SH-SY5Y (cell line): ENCODE measurements around the gene REN.

Experiments used
- GATA2 ChIP-seq: IDR thresholded peaks from 2 replicates; pipeline ENCODE4 v1.6.1; 2011; ENCODE audit warnings: mild to moderate bottlenecking, low read depth, low read length
- GATA3 ChIP-seq: IDR thresholded peaks from 2 replicates; pipeline ENCODE4 v1.6.1; 2011; ENCODE audit warnings: low read depth, mild to moderate bottlenecking, low read length, moderate library complexity

REN gene

GRCh38 chr1:204139952-204140351 is 26.2 kb downstream of the REN start:
- TF ChIP-seq GATA3 (no peak), GATA2 (no peak)

GRCh38 chr1:204139088-204139487 is 27.0 kb downstream of the REN start:
- no peak for TF ChIP-seq GATA3
- TF ChIP-seq GATA2 = no peak

- TF ChIP-seq GATA2 (no peak), GATA3 (no peak)
Measured at GRCh38 chr1:204136814-204137213, 29.3 kb downstream of the REN start.

GRCh38 chr1:204134103-204134502 is 32.0 kb downstream of the REN start:
- TF ChIP-seq GATA3 = no peak
- TF ChIP-seq GATA2 = no peak

- TF ChIP-seq GATA2 (no peak), GATA3 (no peak)
Measured at GRCh38 chr1:204132718-204133117, 33.4 kb downstream of the REN start.

- TF ChIP-seq GATA3 = no peak
- no peak for TF ChIP-seq GATA2
Measured at GRCh38 chr1:204131978-204132377, 34.2 kb downstream of the REN start.

GRCh38 chr1:204130981-204131892 is 34.9 kb downstream of the REN start:
- TF ChIP-seq GATA2 (no peak), GATA3 (no peak)

- TF ChIP-seq GATA3 = no peak
- TF ChIP-seq GATA2 = no peak
Measured at GRCh38 chr1:204130178-204130577, 36.0 kb downstream of the REN start.

GRCh38 chr1:204128964-204129896 is 36.9 kb downstream of the REN start:
- no peak for TF ChIP-seq GATA3
- no peak for TF ChIP-seq GATA2

GRCh38 chr1:204128464-204128963 is 37.6 kb downstream of the REN start:
- TF ChIP-seq GATA2 (no peak), GATA3 (no peak)

- TF ChIP-seq GATA2 = no peak
- no peak for TF ChIP-seq GATA3
Measured at GRCh38 chr1:204127597-204128242, 38.4 kb downstream of the REN start.

- TF ChIP-seq GATA2 (no peak), GATA3 (no peak)
Measured at GRCh38 chr1:204126956-204127355, 39.2 kb downstream of the REN start.

GRCh38 chr1:204126386-204126785 is 39.8 kb downstream of the REN start:
- TF ChIP-seq GATA3 (no peak), GATA2 (0 out of 2 replicates have a peak, but pooled peaks have one; percentile 8)
